PC-3 (cell line): ENCODE measurements around the gene STX8. TPM values are rescaled to one million over a fixed set of nuclear protein-coding genes. Genes with fewer than 3 reads are reported as not detected.
"Not testable (repeated sequence)": the region's sequence is repeated elsewhere in the genome, so short reads cannot be mapped to it uniquely, and the experiment has no call there.

Experiments
- ATAC-seq: fragments of 200-7000 bp; cut with Tn5 transposase; 2 replicates; pipeline ENCODE4 v1.9.1; 2020; ENCODE audit warnings: mild to moderate bottlenecking, moderate library complexity
- BruUV-seq: library from RNA; stranded (reverse); fragments of 400-500 nt; replicated peaks from 2 replicates; lab custom pipeline; 2021; lab: Mats Ljungman, UMichigan
- CTCF ChIA-PET: fragments of 300-600 bp; sonication (Branson Sonifier 250); formaldehyde crosslinking; loops from one replicate; lab custom pipeline; 2022; ENCODE audit warnings: antibody characterized with exemption; lab: Charles Lee
- POLR2A ChIA-PET: fragments of 300-600 bp; sonication (Branson Sonifier 250); formaldehyde crosslinking; loops from one replicate; lab custom pipeline; 2022; ENCODE audit warnings: antibody characterized with exemption; ENCODE audit not compliant: unreplicated experiment; lab: Charles Lee
- DNase-seq: peaks from one replicate; pipeline ENCODE4 v3.0.0-alpha.2; 2015
- H2AFZ ChIP-seq: fragments of 300-600 bp; sonication (generic); 2 replicates; pipeline ENCODE4 v1.6.0; 2016; ENCODE audit warnings: antibody characterized with exemption, low read length
- H3F3A ChIP-seq: fragments of 300-600 bp; sonication (generic); one replicate; pipeline ENCODE4 v1.6.0; 2017; ENCODE audit warnings: antibody characterized with exemption, low read length, control low read depth, mild to moderate bottlenecking; ENCODE audit not compliant: unreplicated experiment
- H3K27ac ChIP-seq: fragments of 300-600 bp; sonication (generic); 2 replicates; pipeline ENCODE4 v1.5.1; 2016; ENCODE audit warnings: mild to moderate bottlenecking, low read length
- H3K27me3 ChIP-seq: fragments of 300-600 bp; sonication (generic); 2 replicates; pipeline ENCODE4 v1.6.1; 2016; ENCODE audit warnings: low read length, mixed read lengths
- H3K36me3 ChIP-seq: fragments of 300-600 bp; sonication (generic); 2 replicates; pipeline ENCODE4 v1.6.1; 2016; ENCODE audit warnings: low read depth, mixed run types, low read length, mixed read lengths
- H3K4me1 ChIP-seq: fragments of 300-600 bp; sonication (generic); 2 replicates; pipeline ENCODE4 v1.5.1; 2016; ENCODE audit warnings: low read length; ENCODE audit not compliant: insufficient read depth
- H3K4me2 ChIP-seq: fragments of 300-600 bp; sonication (generic); 2 replicates; pipeline ENCODE4 v1.6.0; 2016; ENCODE audit warnings: low read length
- H3K4me3 ChIP-seq: fragments of 300-600 bp; sonication (generic); 2 replicates; pipeline ENCODE4 v1.5.1; 2016; ENCODE audit warnings: mild to moderate bottlenecking, low read length, mixed read lengths
- H3K79me2 ChIP-seq: fragments of 300-600 bp; sonication (generic); 2 replicates; pipeline ENCODE4 v1.6.1; 2017; ENCODE audit warnings: low read length, mixed read lengths
- H3K9ac ChIP-seq: fragments of 300-600 bp; sonication (generic); 2 replicates; pipeline ENCODE4 v1.6.0; 2016; ENCODE audit warnings: mild to moderate bottlenecking, low read length
- H3K9me2 ChIP-seq: fragments of 300-600 bp; sonication (generic); replicated peaks from 2 replicates; pipeline ENCODE4 v1.6.1; 2016; ENCODE audit warnings: mixed run types, low read length, mixed read lengths
- H3K9me3 ChIP-seq: fragments of 300-600 bp; sonication (generic); 2 replicates; pipeline ENCODE4 v1.6.1; 2016; ENCODE audit warnings: low read length, mixed read lengths
- H4K20me1 ChIP-seq: fragments of 300-600 bp; sonication (generic); 2 replicates; pipeline ENCODE4 v1.6.1; 2016; ENCODE audit warnings: low read length, mixed read lengths
- CTCF ChIP-seq: fragments of 300-600 bp; sonication (generic); conservative IDR thresholded peaks from 2 replicates; pipeline ENCODE4 v1.5.1; 2017; ENCODE audit warnings: antibody characterized with exemption, low read depth, mild to moderate bottlenecking, low read length
- EZH2 ChIP-seq: fragments of 300-600 bp; sonication (generic); IDR thresholded peaks from one replicate; pipeline ENCODE4 v1.6.1; 2017; ENCODE audit warnings: antibody characterized with exemption, mild to moderate bottlenecking, low read length; ENCODE audit not compliant: unreplicated experiment
- EZH2phosphoT487 ChIP-seq: fragments of 300-600 bp; sonication (generic); IDR thresholded peaks from 2 replicates; pipeline ENCODE4 v1.6.1; 2018; ENCODE audit warnings: mild to moderate bottlenecking, antibody characterized with exemption, low read length, borderline replicate concordance
- intact Hi-C: fragments of 100-400 bp; cut with micrococcal nuclease; formaldehyde crosslinking; loops from 2 replicates; pipeline ENCODE4 v1.9.0; 2023
- total RNA-seq: library from RNA; depleted of rRNA; stranded (reverse); fragments of >200 nt; gene quantifications from 2 replicates; pipeline ENCODE4 v1.2.3, GENCODE V29; 2014

Gene STX8
- total RNA-seq, 1 experiment from 2014 or later = 57.4 TPM

- Histone ChIP-seq H3K9me2 (no peaks in the 10 kb centered on the region), H3K79me2 (no peaks in the 10 kb centered on the region), H3K27me3 (no peaks in the 10 kb centered on the region), H3F3A (no peaks in the 10 kb centered on the region), H3K36me3 (no peaks in the 10 kb centered on the region), H2AFZ (no peak overlapping the region), H3K9me3 (no peaks in the 10 kb centered on the region), H3K4me1 (no peaks in the 10 kb centered on the region), H3K9ac (no peak overlapping the region), H3K27ac (no peak overlapping the region), H3K4me3 (no peak overlapping the region), H4K20me1 (no peaks in the 10 kb centered on the region), H3K4me2 (no peak overlapping the region)
- no TSS peak for BruUV-seq
- DNase-seq = no peak
- no peak for TF ChIP-seq EZH2
- no peak for TF ChIP-seq CTCF
- no peak for TF ChIP-seq EZH2phosphoT487
- ChIA-PET CTCF (no interaction called here), POLR2A (no interaction called here)
- no peak for ATAC-seq
- intact Hi-C loops = no loop called here
These were observed 30.8 kb upstream of the STX8 start for GRCh38 chr17:9606453-9606852.

- H3K36me3 ChIP-seq, H3K9ac ChIP-seq, ATAC-seq, intact Hi-C loops, H2AFZ ChIP-seq, H3K4me1 ChIP-seq, BruUV-seq, H3K79me2 ChIP-seq, H3K4me2 ChIP-seq, H3K4me3 ChIP-seq, CTCF ChIA-PET, H3K9me2 ChIP-seq, H3K9me3 ChIP-seq, POLR2A ChIA-PET, H4K20me1 ChIP-seq, H3F3A ChIP-seq, DNase-seq, H3K27me3 ChIP-seq, H3K27ac ChIP-seq: not testable (repeated sequence)
These were observed 29.0 kb upstream of the STX8 start for GRCh38 chr17:9604583-9604982.

GRCh38 chr17:9598661-9599060 lies 23.0 kb upstream of the STX8 start:
- DNase-seq (peak; percentile 10), ATAC-seq (no peak)
- H3K79me2 ChIP-seq = no peaks in the 10 kb centered on the region
- H2AFZ ChIP-seq = no peak overlapping the region
- no peak overlapping the region for H3K9ac ChIP-seq
- H3K27me3 ChIP-seq = no peaks in the 10 kb centered on the region
- H3K36me3 ChIP-seq = no peaks in the 10 kb centered on the region
- H3K4me3 ChIP-seq = no peak overlapping the region
- H3K4me2 ChIP-seq = no peak overlapping the region
- ChIA-PET POLR2A (no interaction called here), CTCF (no interaction called here)
- BruUV-seq = no TSS peak
- no peak overlapping the region for H3K27ac ChIP-seq
- no peaks in the 10 kb centered on the region for H3K4me1 ChIP-seq
- TF ChIP-seq EZH2 (no peak), EZH2phosphoT487 (no peak), CTCF (no peak)
- H3K9me2 ChIP-seq = no peaks in the 10 kb centered on the region
- intact Hi-C loops = no loop called here
- H3F3A ChIP-seq = no peaks in the 10 kb centered on the region
- H3K9me3 ChIP-seq = no peaks in the 10 kb centered on the region
- H4K20me1 ChIP-seq = no peaks in the 10 kb centered on the region

- intact Hi-C loops, H3K9me3 ChIP-seq, H3K79me2 ChIP-seq, H2AFZ ChIP-seq, H3K4me1 ChIP-seq, H3K27me3 ChIP-seq, POLR2A ChIA-PET, H3K27ac ChIP-seq, ATAC-seq, H3F3A ChIP-seq, DNase-seq, H3K9ac ChIP-seq, BruUV-seq, CTCF ChIA-PET, H3K4me2 ChIP-seq, H3K4me3 ChIP-seq, H3K36me3 ChIP-seq, H3K9me2 ChIP-seq, H4K20me1 ChIP-seq: not testable (repeated sequence)
These were observed 22.0 kb upstream of the STX8 start for GRCh38 chr17:9597638-9598037.
